HCT116 (cell line): ENCODE data around the gene EPHA10. TPM values are rescaled to one million over a fixed set of nuclear protein-coding genes. Genes with fewer than 3 reads are reported as not detected.

Experiments
- ATAC-seq: fragments of 200-7000 bp; cut with Tn5 transposase; 2 replicates; pipeline ENCODE4 v1.9.1; 2020; ENCODE audit warnings: mild to moderate bottlenecking, moderate library complexity
- BruUV-seq: library from RNA; stranded (reverse); fragments of 400-500 nt; replicated peaks from 2 replicates; lab custom pipeline; 2021; lab: Mats Ljungman, UMichigan
- CTCF ChIA-PET: fragments of 300-600 bp; sonication (Branson Sonifier 250); formaldehyde crosslinking; loops from one replicate; lab custom pipeline; 2021; ENCODE audit warnings: antibody characterized with exemption; lab: Charles Lee
- POLR2A ChIA-PET: fragments of 300-600, 350-600 bp; sonication (Branson Sonifier 250); formaldehyde crosslinking; loops from one replicate; lab custom pipeline; 2021; ENCODE audit warnings: antibody characterized with exemption; lab: Charles Lee
- RAD21 ChIA-PET, 2 experiments: fragments of 300-600 bp; sonication (Branson Sonifier 250); formaldehyde crosslinking; loops; one replicate each; lab custom pipeline; 2023; ENCODE audit warnings: low total read pairs in 2 of 2; ENCODE audit not compliant: uncharacterized antibody in 2 of 2, unreplicated experiment in 2 of 2, low non-redundant PET in 1 of 2; lab: Charles Lee
- DNase-seq: peaks from one replicate; pipeline ENCODE4 v3.0.0-alpha.2; 2010; ENCODE audit warnings: low read depth, low spot score
- H2AFZ ChIP-seq: fragments of 200-600 bp; shearing (Covaris generic), sonication (generic); 2 replicates; pipeline ENCODE4 v1.6.1; 2017; ENCODE audit warnings: low read depth, mixed run types, mixed read lengths, antibody characterized with exemption, low read length; ENCODE audit not compliant: poor library complexity, severe bottlenecking
- H3K27ac ChIP-seq: 2 replicates; pipeline ENCODE4 v1.5.1; 2012; ENCODE audit warnings: low read depth, low read length
- H3K27me3 ChIP-seq: fragments of 200-600 bp; sonication (generic); 2 replicates; pipeline ENCODE4 v1.6.1; 2016; ENCODE audit warnings: mixed run types, low read length, mixed read lengths; ENCODE audit not compliant: insufficient read depth
- H3K36me3 ChIP-seq, 2 experiments: fragments of 200-500 bp in 1 of 2; fragments of 200-600 bp in 1 of 2; sonication (Bioruptor generic) in 1 of 2; sonication (generic) in 1 of 2; 2 replicates each; pipeline versions ENCODE4 v1.5.1 to v1.6.1; 2014 to 2016; ENCODE audit warnings: low read length in 2 of 2, inconsistent platforms in 1 of 2, mixed read lengths in 1 of 2, mixed run types in 1 of 2; ENCODE audit not compliant: insufficient read depth in 2 of 2, control insufficient read depth in 1 of 2
- H3K4me1 ChIP-seq, 2 experiments: fragments of 200-600 bp in 1 of 2; sonication (generic) in 1 of 2; 2 replicates each; pipeline versions ENCODE4 v1.5.1 to v1.6.1; 2012 to 2017; ENCODE audit warnings: low read length in 2 of 2, inconsistent platforms in 1 of 2, mild to moderate bottlenecking in 1 of 2, mixed read lengths in 1 of 2, mixed run types in 1 of 2, moderate library complexity in 1 of 2; ENCODE audit not compliant: insufficient read depth in 2 of 2, control insufficient read depth in 1 of 2
- H3K4me2 ChIP-seq: fragments of 200-600 bp; sonication (generic); 2 replicates; pipeline ENCODE4 v1.6.1; 2017; ENCODE audit warnings: mixed run types, low read length, mixed read lengths
- H3K4me3 ChIP-seq, 2 experiments: fragments of 200-600 bp in 1 of 2; sonication (generic) in 1 of 2; replicated peaks in 1 of 2; 2 replicates each; pipeline ENCODE4 v1.5.1; 2011 to 2016; ENCODE audit warnings: low read length in 2 of 2, control low read depth in 1 of 2, low read depth in 1 of 2, mild to moderate bottlenecking in 1 of 2, mixed read lengths in 1 of 2, mixed run types in 1 of 2
- H3K79me2 ChIP-seq: fragments of 200-600 bp; sonication (generic); 2 replicates; pipeline ENCODE4 v1.6.1; 2017; ENCODE audit warnings: mild to moderate bottlenecking, mixed run types, low read length, moderate library complexity, mixed read lengths; ENCODE audit not compliant: insufficient read depth
- H3K9ac ChIP-seq: fragments of 200-600 bp; sonication (generic); 2 replicates; pipeline ENCODE4 v1.6.1; 2016; ENCODE audit warnings: low read length, mixed read lengths
- H3K9me2 ChIP-seq: fragments of 200-600 bp; sonication (generic), shearing (Covaris generic); 2 replicates; pipeline ENCODE4 v1.6.1; 2017; ENCODE audit warnings: mixed run types, mild to moderate bottlenecking, moderate library complexity; ENCODE audit not compliant: insufficient read depth
- H3K9me3 ChIP-seq, 2 experiments: fragments of 200-500 bp in 1 of 2; fragments of 200-600 bp in 1 of 2; sonication (Bioruptor generic) in 1 of 2; sonication (generic) in 1 of 2; 2 replicates each; pipeline ENCODE4 v1.6.1; 2014 to 2017; ENCODE audit warnings: low read length in 2 of 2, mixed read lengths in 2 of 2, inconsistent platforms in 1 of 2, low read depth in 1 of 2, mild to moderate bottlenecking in 1 of 2, mixed run types in 1 of 2, moderate library complexity in 1 of 2; ENCODE audit not compliant: control insufficient read depth in 1 of 2, insufficient read depth in 1 of 2
- H4K20me1 ChIP-seq: fragments of 200-600 bp; sonication (generic), shearing (Covaris generic); 2 replicates; pipeline ENCODE4 v1.6.1; 2017; ENCODE audit warnings: mixed run types, mild to moderate bottlenecking, moderate library complexity; ENCODE audit not compliant: insufficient read depth
- CEBPB ChIP-seq: IDR thresholded peaks from 2 replicates; pipeline ENCODE4 v1.6.1; 2012; ENCODE audit warnings: low read depth
- ELF1 ChIP-seq: IDR thresholded peaks from 2 replicates; pipeline ENCODE4 v1.6.1; 2012; ENCODE audit warnings: low read depth, borderline replicate concordance
- EZH2phosphoT487 ChIP-seq: fragments of 200-600 bp; IDR thresholded peaks from 2 replicates; pipeline ENCODE4 v1.6.1; 2018; ENCODE audit warnings: antibody characterized with exemption, borderline replicate concordance
- MAX ChIP-seq: IDR thresholded peaks from 2 replicates; pipeline ENCODE4 v1.6.1; 2012
- POLR2A ChIP-seq: IDR thresholded peaks from 2 replicates; pipeline ENCODE4 v1.7.0; 2011; ENCODE audit warnings: borderline replicate concordance; ENCODE audit not compliant: insufficient read depth, insufficient read length; ENCODE audit errors: extremely low read depth
- POLR2AphosphoS5 ChIP-seq: IDR thresholded peaks from 2 replicates; pipeline ENCODE4 v1.6.1; 2011; ENCODE audit warnings: mild to moderate bottlenecking, low read depth, low read length, moderate library complexity
- RAD21 ChIP-seq: IDR thresholded peaks from 2 replicates; pipeline ENCODE4 v1.6.1; 2012; ENCODE audit warnings: low read depth, mild to moderate bottlenecking
- REST ChIP-seq: IDR thresholded peaks from 2 replicates; pipeline ENCODE4 v1.6.1; 2012; ENCODE audit warnings: low read depth
- SIN3A ChIP-seq: IDR thresholded peaks from 2 replicates; pipeline ENCODE4 v1.6.1; 2012; ENCODE audit warnings: low read depth
- SRF ChIP-seq: IDR thresholded peaks from 2 replicates; pipeline ENCODE4 v1.6.1; 2012; ENCODE audit warnings: low read depth
- ZBTB33 ChIP-seq: IDR thresholded peaks from 2 replicates; pipeline ENCODE4 v1.6.1; 2011; ENCODE audit warnings: mild to moderate bottlenecking, low read length, moderate library complexity; ENCODE audit not compliant: insufficient replicate concordance; ENCODE audit errors: extremely low read depth
- intact Hi-C: fragments of 100-400 bp; cut with micrococcal nuclease; formaldehyde crosslinking; loops from 2 replicates; pipeline ENCODE4 v1.10.0; 2022
- total RNA-seq: library from RNA; stranded (reverse); gene quantifications from one replicate; pipeline ENCODE4 v1.2.1, GENCODE V29; 2021; ENCODE audit not compliant: unreplicated experiment

The EPHA10 gene
- total RNA-seq, 1 experiment from 2014 or later = 6.5 TPM

- TF ChIP-seq REST (no peak), MAX (no peak), SIN3A (no peak), EZH2phosphoT487 (no peak), ELF1 (no peak), SRF (no peak), POLR2A (no peak)
These were observed 56.4 kb downstream of the EPHA10 start (continued) for GRCh38 chr1:37708471-37708870.

GRCh38 chr1:37705399-37705798, 59.5 kb downstream of the EPHA10 start:
- Histone ChIP-seq H3K9me3 (no peaks in the 10 kb centered on the region), H3K4me1 (no peaks in the 10 kb centered on the region), H3K27ac (no peak overlapping the region), H3K4me2 (no peak overlapping the region), H3K9me2 (no peaks in the 10 kb centered on the region), H3K27me3 (no peaks in the 10 kb centered on the region), H3K4me3 (no peak overlapping the region), H3K9ac (no peak overlapping the region), H4K20me1 (no peaks in the 10 kb centered on the region), H3K36me3 (peaks cover 59 to 80% of the 10 kb centered on the region in 2 experiments), H3K79me2 (peaks cover 5% of the 10 kb centered on the region; the same call in 1 of the 2 replicates), H2AFZ (no peak overlapping the region)
- RAD21 ChIA-PET = no interaction called here
- CTCF ChIA-PET = no interaction called here
- ATAC-seq = no peak
- intact Hi-C loops = no loop called here
- no peak for DNase-seq
- BruUV-seq = no TSS peak
- POLR2A ChIA-PET = no interaction called here
- no peak for TF ChIP-seq ZBTB33
- TF ChIP-seq RAD21 = no peak
- no peak for TF ChIP-seq CEBPB
- TF ChIP-seq POLR2AphosphoS5 = no peak
- TF ChIP-seq REST = no peak
- no peak for TF ChIP-seq SRF
